ENCODE results near the gene EPN3.

- TF ChIP-seq CTCF (conservative IDR thresholded peaks at IDR 0.05; ENCODE audit: low read depth, low read length): no peak
- TF ChIP-seq EZH2 (IDR thresholded peaks at IDR 0.05; ENCODE audit: low read length, unreplicated experiment): no peak
These were observed 55.0 kb downstream of the EPN3 start for GRCh38 chr17:50587571-50587970.

Data from PC-3 (cell line).